ENCODE data around the gene CELF2.
"Not testable (repeated sequence)": the region's sequence is repeated elsewhere in the genome, so short reads cannot be mapped to it uniquely, and the experiment has no call there.

CELF2 gene

DNA sequence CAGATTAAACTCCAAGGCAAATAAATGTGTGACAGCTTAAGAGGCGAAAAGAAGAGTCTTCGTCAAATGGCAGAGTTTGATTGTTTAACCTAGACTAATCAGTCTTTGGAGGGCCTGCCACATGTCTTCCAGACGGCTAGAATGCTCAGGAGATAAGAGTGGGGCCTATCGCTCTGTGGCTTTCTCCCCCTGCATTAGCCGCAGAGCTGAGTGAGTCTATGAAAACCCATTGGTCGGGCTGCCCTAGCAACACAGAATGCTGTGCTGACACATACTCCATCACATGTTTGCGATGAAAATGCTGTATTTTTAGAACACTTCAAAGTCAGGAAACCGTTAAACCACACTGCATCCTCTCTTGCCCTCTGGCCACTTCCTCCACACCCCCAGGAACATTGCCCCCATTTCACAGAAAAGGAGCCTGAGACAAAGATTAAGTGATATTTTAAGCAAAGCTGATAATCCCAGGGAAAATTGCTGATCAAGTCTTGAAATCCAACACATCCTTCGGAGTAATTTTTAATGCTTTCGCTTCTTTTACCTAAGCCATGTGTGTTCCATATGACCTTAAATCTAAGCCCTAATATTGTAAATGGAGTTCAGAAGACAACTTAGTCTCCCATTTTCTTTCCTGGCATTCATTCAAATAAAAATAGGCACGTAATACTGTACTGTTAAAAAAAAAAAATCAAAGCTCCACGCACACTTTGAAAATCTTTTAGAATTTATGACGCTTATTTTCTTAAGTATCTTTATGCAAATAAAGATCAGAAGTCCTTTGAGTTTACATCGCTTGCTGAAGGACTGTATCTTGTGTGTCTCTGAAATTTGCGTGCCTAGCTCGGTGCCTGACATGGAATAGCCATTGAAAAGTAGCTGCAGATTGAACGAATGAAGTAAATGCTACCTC, 161.2 kb downstream of the CELF2 start:
- no peaks in the 10 kb centered on the region for H3K27me3 ChIP-seq (ENCODE audit: insufficient read depth, low read length)
- H3K9ac ChIP-seq (ENCODE audit: low read depth, low read length), result no peak overlapping the region
- no peak overlapping the region for H3K4me3 ChIP-seq (ENCODE audit: low read length)
- no peaks in the 10 kb centered on the region for H3K9me3 ChIP-seq (ENCODE audit: insufficient read depth, low read depth, low read length)
- WGBS, result 92% methylated on average over 17 of the region's 17 CpGs
- H3K36me3 ChIP-seq (ENCODE audit: insufficient read depth, low read length), result no peaks in the 10 kb centered on the region
- H3K27ac ChIP-seq (ENCODE audit: low read depth, low read length), result no peak overlapping the region
- no peaks in the 10 kb centered on the region; the same call in 1 of the 2 replicates for H3K4me1 ChIP-seq (ENCODE audit: insufficient read depth, low read length)

DNA sequence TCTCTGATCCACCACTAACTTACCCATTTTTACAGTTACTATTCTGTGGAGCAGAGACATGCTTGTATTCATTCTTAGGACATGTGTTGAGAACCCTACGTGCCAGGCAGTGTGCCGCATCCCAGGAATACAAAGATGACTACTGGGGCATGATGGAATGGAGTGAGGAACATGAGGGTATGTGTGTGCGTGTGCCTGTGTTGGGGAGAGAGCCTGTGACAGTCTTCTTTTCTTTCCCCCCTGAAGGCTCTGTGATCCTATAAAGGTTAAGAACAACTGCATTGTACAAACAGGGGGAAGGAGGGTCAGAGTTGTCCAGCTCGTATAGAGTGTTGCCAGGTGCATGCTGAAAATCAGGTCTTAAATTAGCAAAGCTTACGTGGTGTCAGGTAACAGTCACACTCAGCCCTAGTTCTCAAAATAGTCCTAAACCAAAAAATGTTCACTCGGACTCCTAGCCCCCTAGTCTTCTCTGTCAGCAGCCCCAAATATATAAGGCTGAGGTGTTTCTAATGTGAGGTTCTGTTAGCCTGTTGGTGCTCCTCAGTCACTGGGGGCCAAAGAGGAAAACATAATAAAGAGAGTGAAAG, 161.9 kb downstream of the CELF2 start:
- Histone ChIP-seq H3K36me3 (ENCODE audit: insufficient read depth, low read length) (no peaks in the 10 kb centered on the region), H3K27ac (ENCODE audit: low read depth, low read length) (no peak overlapping the region), H3K9ac (ENCODE audit: low read depth, low read length) (no peak overlapping the region), H3K4me1 (ENCODE audit: insufficient read depth, low read length) (no peaks in the 10 kb centered on the region; the same call in 1 of the 2 replicates), H3K9me3 (ENCODE audit: insufficient read depth, low read depth, low read length) (no peaks in the 10 kb centered on the region), H3K4me3 (ENCODE audit: low read length) (no peak overlapping the region), H3K27me3 (ENCODE audit: insufficient read depth, low read length) (no peaks in the 10 kb centered on the region)
- 90% methylated on average over 6 of the region's 6 CpGs for WGBS

- Histone ChIP-seq H3K4me3 (ENCODE audit: low read length) (no peak overlapping the region), H3K36me3 (ENCODE audit: insufficient read depth, low read length) (no peaks in the 10 kb centered on the region; the same call in 1 of the 2 replicates), H3K9me3 (ENCODE audit: insufficient read depth, low read depth, low read length) (peaks cover 2% of the 10 kb centered on the region; the same call in 1 of the 2 replicates), H3K4me1 (ENCODE audit: insufficient read depth, low read length) (no peaks in the 10 kb centered on the region; the same call in 1 of the 2 replicates), H3K27me3 (ENCODE audit: insufficient read depth, low read length) (no peaks in the 10 kb centered on the region), H3K27ac (ENCODE audit: low read depth, low read length) (no peak overlapping the region), H3K9ac (ENCODE audit: low read depth, low read length) (no peak overlapping the region)
- WGBS, result 93% methylated on average over 14 of the region's 14 CpGs
Measured at GRCh38 chr10:11180228-11180627, 162.6 kb downstream of the CELF2 start.

- H3K36me3 ChIP-seq (ENCODE audit: insufficient read depth, low read length), result no peaks in the 10 kb centered on the region; the same call in 1 of the 2 replicates
- H3K9ac ChIP-seq (ENCODE audit: low read depth, low read length), result no peak overlapping the region
- H3K9me3 ChIP-seq (ENCODE audit: insufficient read depth, low read depth, low read length), result peaks cover 2% of the 10 kb centered on the region; the same call in 1 of the 2 replicates
- no peaks in the 10 kb centered on the region; the same call in 1 of the 2 replicates for H3K4me1 ChIP-seq (ENCODE audit: insufficient read depth, low read length)
- WGBS, result 94% methylated on average over 6 of the region's 6 CpGs
- no peak overlapping the region for H3K27ac ChIP-seq (ENCODE audit: low read depth, low read length)
- H3K4me3 ChIP-seq (ENCODE audit: low read length), result no peak overlapping the region
- H3K27me3 ChIP-seq (ENCODE audit: insufficient read depth, low read length), result no peaks in the 10 kb centered on the region
Measured at GRCh38 chr10:11181978-11182377, 164.3 kb downstream of the CELF2 start.

DNA sequence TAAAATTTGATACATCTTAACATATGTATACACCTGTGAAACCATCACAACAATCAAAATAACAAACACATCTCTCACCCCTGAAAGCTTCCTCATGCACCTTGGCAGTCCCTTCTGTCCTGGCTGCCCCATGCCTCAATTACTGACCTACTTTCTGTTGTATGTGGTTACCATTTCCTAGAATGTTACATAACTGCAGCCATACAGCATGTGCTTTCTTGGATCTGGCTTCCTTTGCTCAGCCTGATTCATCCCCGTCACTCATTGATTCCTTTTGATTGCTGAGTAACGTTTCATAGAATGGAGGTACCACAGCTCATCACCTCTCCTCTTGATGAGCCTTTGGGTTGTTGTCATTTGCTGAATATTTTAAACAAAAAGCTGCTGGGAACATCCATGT, 165.3 kb downstream of the CELF2 start:
- no peaks in the 10 kb centered on the region for H3K27me3 ChIP-seq (ENCODE audit: insufficient read depth, low read length)
- no peaks in the 10 kb centered on the region; the same call in 1 of the 2 replicates for H3K36me3 ChIP-seq (ENCODE audit: insufficient read depth, low read length)
- H3K27ac ChIP-seq (ENCODE audit: low read depth, low read length), result no peak overlapping the region
- peaks cover 2% of the 10 kb centered on the region; the same call in 1 of the 2 replicates for H3K9me3 ChIP-seq (ENCODE audit: insufficient read depth, low read depth, low read length)
- no peak overlapping the region for H3K9ac ChIP-seq (ENCODE audit: low read depth, low read length)
- H3K4me1 ChIP-seq (ENCODE audit: insufficient read depth, low read length), result no peaks in the 10 kb centered on the region; the same call in 1 of the 2 replicates
- H3K4me3 ChIP-seq (ENCODE audit: low read length), result no peak overlapping the region
- 90% methylated on average over 2 of the region's 2 CpGs for WGBS

- no peak overlapping the region for H3K4me3 ChIP-seq (ENCODE audit: low read length)
- no peaks in the 10 kb centered on the region; the same call in 1 of the 2 replicates for H3K36me3 ChIP-seq (ENCODE audit: insufficient read depth, low read length)
- H3K4me1 ChIP-seq (ENCODE audit: insufficient read depth, low read length), result peaks cover under 1% of the 10 kb centered on the region
- no peaks in the 10 kb centered on the region for H3K27me3 ChIP-seq (ENCODE audit: insufficient read depth, low read length)
- peaks cover 2% of the 10 kb centered on the region; the same call in 1 of the 2 replicates for H3K9me3 ChIP-seq (ENCODE audit: insufficient read depth, low read depth, low read length)
- WGBS, result 99% methylated on average over 3 of the region's 3 CpGs
- no peak overlapping the region for H3K27ac ChIP-seq (ENCODE audit: low read depth, low read length)
- H3K9ac ChIP-seq (ENCODE audit: low read depth, low read length), result no peak overlapping the region
Measured at GRCh38 chr10:11184093-11184492, 166.4 kb downstream of the CELF2 start.

GRCh38 chr10:11185128-11185665, 167.5 kb downstream of the CELF2 start:
- not testable (repeated sequence) for H3K27ac ChIP-seq (ENCODE audit: low read depth, low read length); H3K36me3 ChIP-seq (ENCODE audit: insufficient read depth, low read length); H3K9ac ChIP-seq (ENCODE audit: low read depth, low read length); H3K27me3 ChIP-seq (ENCODE audit: insufficient read depth, low read length); H3K9me3 ChIP-seq (ENCODE audit: insufficient read depth, low read depth, low read length); H3K4me3 ChIP-seq (ENCODE audit: low read length)
- H3K4me1 ChIP-seq (ENCODE audit: insufficient read depth, low read length), result peaks cover 12% of the 10 kb centered on the region
- 97% methylated on average over 13 of the region's 13 CpGs for WGBS

- H3K9me3 ChIP-seq (ENCODE audit: insufficient read depth, low read depth, low read length), result peaks cover 2% of the 10 kb centered on the region; the same call in 1 of the 2 replicates
- H3K27me3 ChIP-seq (ENCODE audit: insufficient read depth, low read length), result no peaks in the 10 kb centered on the region
- no peak overlapping the region for H3K9ac ChIP-seq (ENCODE audit: low read depth, low read length)
- H3K27ac ChIP-seq (ENCODE audit: low read depth, low read length), result no peak overlapping the region
- no peaks in the 10 kb centered on the region; the same call in 1 of the 2 replicates for H3K36me3 ChIP-seq (ENCODE audit: insufficient read depth, low read length)
- H3K4me1 ChIP-seq (ENCODE audit: insufficient read depth, low read length), result peaks cover 15% of the 10 kb centered on the region
- no peak overlapping the region for H3K4me3 ChIP-seq (ENCODE audit: low read length)
- WGBS, result 100% methylated on average over 1 of the region's 1 CpG
Measured at GRCh38 chr10:11186374-11186773, 168.7 kb downstream of the CELF2 start.

DNA sequence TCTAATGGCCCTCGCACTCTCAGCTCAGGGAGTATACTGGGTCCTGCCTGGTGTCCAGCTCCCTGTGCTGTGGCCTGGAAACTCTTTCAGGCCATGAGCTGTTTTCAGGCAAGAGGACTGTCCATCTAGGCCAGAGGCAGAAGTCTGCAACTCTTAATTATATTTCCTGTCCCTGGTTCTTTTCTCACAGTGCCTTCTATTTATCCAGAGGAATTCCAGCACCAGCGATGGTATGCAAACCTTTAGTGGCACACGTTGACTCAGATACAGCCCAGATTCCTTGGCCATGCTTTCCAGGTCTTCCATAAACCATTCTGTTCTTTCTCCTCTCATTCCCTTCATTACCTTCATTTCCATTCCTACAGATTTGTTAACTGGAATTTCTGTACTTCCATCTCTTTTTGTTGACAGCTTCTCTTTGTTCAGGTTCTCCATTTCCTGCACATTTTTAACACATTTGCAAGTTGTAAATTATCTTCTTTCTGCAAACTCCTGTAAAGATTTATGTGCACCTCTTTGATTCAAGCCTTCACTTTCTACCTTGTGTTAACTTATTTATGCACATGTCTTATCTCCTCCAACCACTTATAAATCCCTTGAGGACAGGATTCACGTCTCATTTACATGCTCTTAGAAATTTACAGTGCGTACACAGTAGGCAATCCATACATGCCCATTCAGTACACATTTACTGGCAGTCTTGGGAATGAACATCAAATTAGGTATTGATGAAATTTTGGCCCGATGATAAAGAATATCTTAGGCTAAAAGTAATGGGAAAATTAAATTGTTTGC, 172.1 kb downstream of the CELF2 start:
- 78% methylated on average over 5 of the region's 6 CpGs for WGBS
- H3K4me1 ChIP-seq (ENCODE audit: insufficient read depth, low read length), result peaks cover 18% of the 10 kb centered on the region

GRCh38 chr10:11191190-11191589, 173.5 kb downstream of the CELF2 start:
- Histone ChIP-seq H3K36me3 (ENCODE audit: insufficient read depth, low read length) (no peaks in the 10 kb centered on the region), H3K4me3 (ENCODE audit: low read length) (no peak overlapping the region), H3K4me1 (ENCODE audit: insufficient read depth, low read length) (peaks cover 18% of the 10 kb centered on the region), H3K27me3 (ENCODE audit: insufficient read depth, low read length) (no peaks in the 10 kb centered on the region), H3K27ac (ENCODE audit: low read depth, low read length) (no peak overlapping the region), H3K9ac (ENCODE audit: low read depth, low read length) (no peak overlapping the region), H3K9me3 (ENCODE audit: insufficient read depth, low read depth, low read length) (no peaks in the 10 kb centered on the region)
- 94% methylated on average over 5 of the region's 5 CpGs for WGBS

More for the DNA sequence above, 172.1 kb downstream of the CELF2 start:
- Histone ChIP-seq H3K27ac (ENCODE audit: low read depth, low read length) (no peak overlapping the region), H3K4me3 (ENCODE audit: low read length) (no peak overlapping the region), H3K36me3 (ENCODE audit: insufficient read depth, low read length) (no peaks in the 10 kb centered on the region; the same call in 1 of the 2 replicates), H3K27me3 (ENCODE audit: insufficient read depth, low read length) (no peaks in the 10 kb centered on the region), H3K9ac (ENCODE audit: low read depth, low read length) (no peak overlapping the region), H3K9me3 (ENCODE audit: insufficient read depth, low read depth, low read length) (peaks cover 1% of the 10 kb centered on the region; the same call in 1 of the 2 replicates)

Data from HUES64 (cell line).